Keratinocyte (primary cell): ENCODE data around the gene GNB4.

Experiments
- EZH2 ChIP-seq: IDR thresholded peaks from one replicate; pipeline ENCODE4 v1.6.1; 2012; ENCODE audit warnings: inconsistent platforms, mild to moderate bottlenecking, low read length, moderate library complexity
- TF ChIP-seq, protein P1 (sequence below), 3 experiments: IDR thresholded peaks in 1 of 3; conservative IDR thresholded peaks in 1 of 3; optimal IDR thresholded peaks in 1 of 3; 2 replicates in 2 of 3; 3 replicates in 1 of 3; pipeline versions ENCODE3 to v1.5.1; 2011; ENCODE audit warnings: low read length in 3 of 3, mild to moderate bottlenecking in 3 of 3, moderate library complexity in 2 of 3, control low read depth in 1 of 3, inconsistent platforms in 1 of 3; ENCODE audit not compliant: insufficient read depth in 2 of 3; ENCODE audit errors: extremely low read depth in 1 of 3

DNA sequence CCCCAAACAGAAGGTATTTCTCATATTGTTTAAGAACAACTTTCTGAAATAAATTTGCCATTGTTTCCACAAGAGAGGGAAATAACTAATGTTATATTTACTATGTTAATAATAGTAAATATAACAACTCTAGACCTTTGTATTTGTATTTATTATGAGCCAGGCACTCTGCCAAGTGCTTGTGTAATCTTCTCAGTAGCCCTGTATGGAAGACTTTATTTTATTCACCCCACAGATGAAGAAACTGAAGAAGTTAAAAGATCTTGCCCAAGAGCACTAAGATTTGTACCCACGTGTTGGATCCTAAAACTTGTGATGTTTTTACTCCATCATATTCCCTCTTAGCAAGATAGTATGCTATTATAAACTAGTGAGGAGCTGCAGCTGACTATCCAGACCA, 12.0 kb upstream of the GNB4 start:
- TF ChIP-seq EZH2, result no peak
- TF ChIP-seq, protein P1, sequence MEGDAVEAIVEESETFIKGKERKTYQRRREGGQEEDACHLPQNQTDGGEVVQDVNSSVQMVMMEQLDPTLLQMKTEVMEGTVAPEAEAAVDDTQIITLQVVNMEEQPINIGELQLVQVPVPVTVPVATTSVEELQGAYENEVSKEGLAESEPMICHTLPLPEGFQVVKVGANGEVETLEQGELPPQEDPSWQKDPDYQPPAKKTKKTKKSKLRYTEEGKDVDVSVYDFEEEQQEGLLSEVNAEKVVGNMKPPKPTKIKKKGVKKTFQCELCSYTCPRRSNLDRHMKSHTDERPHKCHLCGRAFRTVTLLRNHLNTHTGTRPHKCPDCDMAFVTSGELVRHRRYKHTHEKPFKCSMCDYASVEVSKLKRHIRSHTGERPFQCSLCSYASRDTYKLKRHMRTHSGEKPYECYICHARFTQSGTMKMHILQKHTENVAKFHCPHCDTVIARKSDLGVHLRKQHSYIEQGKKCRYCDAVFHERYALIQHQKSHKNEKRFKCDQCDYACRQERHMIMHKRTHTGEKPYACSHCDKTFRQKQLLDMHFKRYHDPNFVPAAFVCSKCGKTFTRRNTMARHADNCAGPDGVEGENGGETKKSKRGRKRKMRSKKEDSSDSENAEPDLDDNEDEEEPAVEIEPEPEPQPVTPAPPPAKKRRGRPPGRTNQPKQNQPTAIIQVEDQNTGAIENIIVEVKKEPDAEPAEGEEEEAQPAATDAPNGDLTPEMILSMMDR (optimal IDR thresholded peaks at IDR 0.05 in 1 of 3, IDR thresholded peaks at IDR 0.05 in 1 of 3, conservative IDR thresholded peaks at IDR 0.05 in 1 of 3; ENCODE audit: extremely low read depth in 1 of 3, insufficient read depth in 2 of 3, low read length in 3 of 3), result no peak
